Measurements from ENCODE around the gene SURF1. TPM values are rescaled to one million over a fixed set of nuclear protein-coding genes. Genes with fewer than 3 reads are reported as not detected.

The SURF1 gene
- total and polyA plus RNA-seq, 3 donors from 2014 or later: 51.4 to 71.0 (median 58.9) TPM

- 78 to 80% methylated on average over 5 to 7 of the region's 7 CpGs for WGBS, 2 donors
- intact Hi-C loops (cut with DNase I; ENCODE audit: low total_unique reads): no loop called here
- no peaks in the 10 kb centered on the region for H3K9me3 ChIP-seq
- TF ChIP-seq POLR2A (IDR thresholded peaks at IDR 0.05) (no peak), CTCF (IDR thresholded peaks at IDR 0.05) (no peak)
- H3K27me3 ChIP-seq: no peaks in the 10 kb centered on the region
- no peak overlapping the region for H3K4me3 ChIP-seq
- no peak overlapping the region for H3K27ac ChIP-seq
- peaks cover 21% of the 10 kb centered on the region for H3K4me1 ChIP-seq
- H3K36me3 ChIP-seq (ENCODE audit: low read depth, missing control alignments): no peaks in the 10 kb centered on the region
- DNase-seq: no peak
Measured at GRCh38 chr9:133354766-133355165, 1.5 kb downstream of the SURF1 start.

GRCh38 chr9:133353548-133353947 is 2.7 kb downstream of the SURF1 start:
- Histone ChIP-seq H3K27ac (no peak overlapping the region), H3K27me3 (no peaks in the 10 kb centered on the region), H3K4me3 (no peak overlapping the region), H3K4me1 (peaks cover 30% of the 10 kb centered on the region), H3K9me3 (no peaks in the 10 kb centered on the region), H3K36me3 (ENCODE audit: low read depth, missing control alignments) (no peaks in the 10 kb centered on the region)
- WGBS, 2 donors: 61 to 75% methylated on average over 5 of the region's 5 CpGs
- TF ChIP-seq POLR2A (IDR thresholded peaks at IDR 0.05): no peak
- TF ChIP-seq CTCF (IDR thresholded peaks at IDR 0.05): no peak
- intact Hi-C loops (cut with DNase I; ENCODE audit: low total_unique reads): no loop called here
- no peak for DNase-seq

GRCh38 chr9:133352635-133353340 is 3.5 kb downstream of the SURF1 start:
- Histone ChIP-seq H3K27ac (no peak overlapping the region), H3K9me3 (no peaks in the 10 kb centered on the region), H3K4me3 (no peak overlapping the region), H3K4me1 (peaks cover 27% of the 10 kb centered on the region), H3K36me3 (ENCODE audit: low read depth, missing control alignments) (no peaks in the 10 kb centered on the region), H3K27me3 (no peaks in the 10 kb centered on the region)
- TF ChIP-seq POLR2A (IDR thresholded peaks at IDR 0.05): no peak
- DNase-seq: no peak
- WGBS, 2 donors: 73 to 76% methylated on average over 8 of the region's 8 CpGs
- intact Hi-C loops (cut with DNase I; ENCODE audit: low total_unique reads): no loop called here

- intact Hi-C loops (cut with DNase I; ENCODE audit: low total_unique reads): no loop called here
- TF ChIP-seq POLR2A (IDR thresholded peaks at IDR 0.05) (no peak), CTCF (IDR thresholded peaks at IDR 0.05) (peak in 1 of 3 experiments; percentile 23)
- peaks cover 21% of the 10 kb centered on the region for H3K4me1 ChIP-seq
- H3K9me3 ChIP-seq: no peaks in the 10 kb centered on the region
- no peak for DNase-seq
- WGBS, 2 donors: 76 to 77% methylated on average over 11 to 14 of the region's 14 CpGs
- H3K27me3 ChIP-seq: no peaks in the 10 kb centered on the region
- H3K36me3 ChIP-seq (ENCODE audit: low read depth, missing control alignments): no peaks in the 10 kb centered on the region
- H3K27ac ChIP-seq: no peak overlapping the region
- H3K4me3 ChIP-seq: no peak overlapping the region
Measured at GRCh38 chr9:133351908-133352634, 4.2 kb downstream of the SURF1 start.

GRCh38 chr9:133351526-133351907 is 4.8 kb downstream of the SURF1 start:
- H3K27me3 ChIP-seq: no peaks in the 10 kb centered on the region
- peaks cover 24% of the 10 kb centered on the region for H3K4me1 ChIP-seq
- intact Hi-C loops (cut with DNase I; ENCODE audit: low total_unique reads): no loop called here
- no peak overlapping the region for H3K27ac ChIP-seq
- TF ChIP-seq CTCF (IDR thresholded peaks at IDR 0.05) (no peak), POLR2A (IDR thresholded peaks at IDR 0.05) (no peak)
- no peak overlapping the region for H3K4me3 ChIP-seq
- H3K36me3 ChIP-seq (ENCODE audit: low read depth, missing control alignments): no peaks in the 10 kb centered on the region
- 81 to 86% methylated on average over 3 of the region's 3 CpGs for WGBS, 2 donors
- DNase-seq: no peak
- no peaks in the 10 kb centered on the region for H3K9me3 ChIP-seq
